K562 (cell line): ENCODE results near the gene FAM131C. TPM values are rescaled to one million over a fixed set of nuclear protein-coding genes. Genes with fewer than 3 reads are reported as not detected.

Experiments used
- ARID2 ChIP-seq: fragments of 450-650 bp; IDR thresholded peaks from 2 replicates; pipeline ENCODE4 v1.6.1; 2017; ENCODE audit warnings: antibody characterized with exemption, mild to moderate bottlenecking
- ARID3B ChIP-seq: fragments of 250-450 bp; sonication (Bioruptor Pico); IDR thresholded peaks from 2 replicates; pipeline ENCODE4 v1.4.0; 2020; ENCODE audit warnings: borderline replicate concordance
- DACH1 ChIP-seq: fragments of 450-650 bp; IDR thresholded peaks from 2 replicates; pipeline ENCODE4 v1.6.1; 2018; ENCODE audit not compliant: partially characterized antibody
- ETV1 ChIP-seq: fragments of 450-650 bp; conservative IDR thresholded peaks from 2 replicates; pipeline ENCODE4 v1.6.1; 2016; ENCODE audit warnings: missing genetic modification characterization, control low read depth, low read depth, missing compliant biosample characterization
- NFRKB ChIP-seq: fragments of 450-650 bp; IDR thresholded peaks from 2 replicates; pipeline ENCODE4 v1.6.1; 2016; ENCODE audit warnings: low read depth
- RBM25 ChIP-seq: fragments of 200-400 bp; formaldehyde crosslinking; IDR thresholded peaks from 2 replicates; pipeline ENCODE4 v1.6.1; 2018; ENCODE audit warnings: low read length, low read depth, moderate library complexity; ENCODE audit not compliant: severe bottlenecking
- RCOR1 ChIP-seq, 2 experiments: IDR thresholded peaks; 2 replicates each; pipeline ENCODE4 v1.6.1; 2012; ENCODE audit warnings: low read depth in 2 of 2, low read length in 2 of 2, borderline replicate concordance in 1 of 2, improper control_type of control experiment in 1 of 2
- RFX7 ChIP-seq: fragments of 250-450 bp; sonication (Bioruptor Pico); IDR thresholded peaks from 2 replicates; pipeline ENCODE4 v1.5.1; 2021; ENCODE audit warnings: mild to moderate bottlenecking
- SRSF7 ChIP-seq: fragments of 200-400 bp; formaldehyde crosslinking; optimal IDR thresholded peaks from 2 replicates; pipeline ENCODE3; 2017; ENCODE audit warnings: mild to moderate bottlenecking, low read depth, low read length
- ZC3H11A ChIP-seq: IDR thresholded peaks from 2 replicates; pipeline ENCODE4 v1.6.1; 2012; ENCODE audit warnings: low read depth, low read length, improper control_type of control experiment
- ZNF197 ChIP-seq: fragments of 200-800 bp; sonication (Bioruptor generic); IDR thresholded peaks from 2 replicates; pipeline ENCODE4 v1.6.1; 2016; ENCODE audit warnings: low read depth, missing genetic modification characterization, missing compliant biosample characterization
- ZNF224 ChIP-seq: sonication (generic); formaldehyde crosslinking; IDR thresholded peaks from 2 replicates; pipeline ENCODE4 v1.8.0; 2022; ENCODE audit warnings: mild to moderate bottlenecking, missing genetic modification reagents
- ZNF274 ChIP-seq: IDR thresholded peaks from 2 replicates; pipeline ENCODE4 v1.6.1; 2011; ENCODE audit warnings: low read depth, mild to moderate bottlenecking, low read length, moderate library complexity, borderline replicate concordance
- ZNF507 ChIP-seq: conservative IDR thresholded peaks from 2 replicates; pipeline ENCODE4 v1.6.1; 2017; ENCODE audit warnings: missing genetic modification characterization, missing compliant biosample characterization
- ZNF583 ChIP-seq: fragments of 250-450 bp; sonication (Bioruptor Pico); IDR thresholded peaks from 2 replicates; pipeline ENCODE4 v1.4.0; 2020
- ZNF76 ChIP-seq: fragments of 250-450 bp; sonication (Bioruptor Pico); IDR thresholded peaks from 2 replicates; pipeline ENCODE4 v1.4.0; 2020; ENCODE audit warnings: mild to moderate bottlenecking, moderate library complexity, borderline replicate concordance
- ZNF778 ChIP-seq: fragments of 450-650 bp; formaldehyde crosslinking; IDR thresholded peaks from 2 replicates; pipeline ENCODE4 v1.4.0; 2020; ENCODE audit warnings: mild to moderate bottlenecking, moderate library complexity
- polyA plus RNA-seq, 8 experiments: library from polyadenylated mRNA; depleted of rRNA in 4 of 8; stranded (reverse) in 5 of 8; unstranded in 3 of 8; fragments of >200 nt; fragmentation: Nextera tagmentation in 2 of 8; fragmentation: Illumina TruSeq in 1 of 8; extraction: Ambion mirVana in 2 of 8; extraction: Trizol in 1 of 8; gene quantifications; 2 replicates each; pipeline versions ENCODE4 v1.2.1 to v1.2.3, GENCODE V29; 2011 to 2014; ENCODE audit warnings: inconsistent platforms in 1 of 8, missing spikeins in 1 of 8
- total RNA-seq, 7 experiments: library from RNA; depleted of rRNA in 6 of 7; stranded (reverse); fragments of >200 nt in 6 of 7; fragmentation: Illumina TruSeq in 2 of 7; extraction: Trizol in 2 of 7; gene quantifications; 2 replicates each; pipeline versions ENCODE4 v1.2.1 to v1.2.3, GENCODE V29; 2011 to 2021; ENCODE audit warnings: low replicate concordance in 1 of 7
- TF ChIP-seq, protein P1 (sequence below): IDR thresholded peaks from 2 replicates; pipeline ENCODE4 v1.6.1; 2011; ENCODE audit warnings: borderline replicate concordance, low read depth, mild to moderate bottlenecking, moderate library complexity, low read length; ENCODE audit not compliant: insufficient read depth, poor library complexity, severe bottlenecking
- TF ChIP-seq, protein P2 (sequence below): fragments of 250-450 bp; sonication (Bioruptor Pico); IDR thresholded peaks from 2 replicates; pipeline ENCODE4 v1.4.0; 2020; ENCODE audit warnings: mild to moderate bottlenecking, moderate library complexity
- TF ChIP-seq, protein P3 (sequence below), 2 experiments: IDR thresholded peaks; 2 replicates each; pipeline ENCODE4 v1.6.1; 2011; ENCODE audit warnings: borderline replicate concordance in 1 of 2, control low read depth in 1 of 2, low read depth in 1 of 2, low read length in 1 of 2, mild to moderate bottlenecking in 1 of 2, mixed read lengths in 1 of 2, moderate library complexity in 1 of 2; ENCODE audit not compliant: insufficient read depth in 1 of 2, insufficient read length in 1 of 2, poor library complexity in 1 of 2, severe bottlenecking in 1 of 2; ENCODE audit errors: extremely low read depth in 1 of 2

Gene FAM131C
- total and polyA plus RNA-seq, 9 of the 15 experiments (the other 6 are each of a cell fraction or from before 2014, with no cell fraction given), result 0.10 to 0.29 (median 0.16) TPM; not detected in 6

- TF ChIP-seq ZNF507 (tag), result no peak
- TF ChIP-seq ETV1 (tag), result no peak
- TF ChIP-seq RFX7 (CRISPR knock-in tag), result no peak
- no peak for TF ChIP-seq ARID2
- TF ChIP-seq ZC3H11A, result no peak
- no peak for TF ChIP-seq NFRKB
- TF ChIP-seq DACH1, result no peak
- peak in 1 of 2 experiments; percentile 36; a peak in 1 of 4 replicates for TF ChIP-seq RCOR1 (IDR thresholded peaks at IDR 0.05; ENCODE audit: borderline replicate concordance in 1 of 2, low read depth in 2 of 2, low read length in 2 of 2)
- no peak for TF ChIP-seq ZNF224
- TF ChIP-seq ARID3B, result no peak
- no peak for TF ChIP-seq SRSF7
- TF ChIP-seq ZNF197, result no peak
- no peak for TF ChIP-seq ZNF778 (CRISPR knock-in tag)
- TF ChIP-seq, protein P1, sequence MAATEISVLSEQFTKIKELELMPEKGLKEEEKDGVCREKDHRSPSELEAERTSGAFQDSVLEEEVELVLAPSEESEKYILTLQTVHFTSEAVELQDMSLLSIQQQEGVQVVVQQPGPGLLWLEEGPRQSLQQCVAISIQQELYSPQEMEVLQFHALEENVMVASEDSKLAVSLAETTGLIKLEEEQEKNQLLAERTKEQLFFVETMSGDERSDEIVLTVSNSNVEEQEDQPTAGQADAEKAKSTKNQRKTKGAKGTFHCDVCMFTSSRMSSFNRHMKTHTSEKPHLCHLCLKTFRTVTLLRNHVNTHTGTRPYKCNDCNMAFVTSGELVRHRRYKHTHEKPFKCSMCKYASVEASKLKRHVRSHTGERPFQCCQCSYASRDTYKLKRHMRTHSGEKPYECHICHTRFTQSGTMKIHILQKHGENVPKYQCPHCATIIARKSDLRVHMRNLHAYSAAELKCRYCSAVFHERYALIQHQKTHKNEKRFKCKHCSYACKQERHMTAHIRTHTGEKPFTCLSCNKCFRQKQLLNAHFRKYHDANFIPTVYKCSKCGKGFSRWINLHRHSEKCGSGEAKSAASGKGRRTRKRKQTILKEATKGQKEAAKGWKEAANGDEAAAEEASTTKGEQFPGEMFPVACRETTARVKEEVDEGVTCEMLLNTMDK, result no peak
- TF ChIP-seq, protein P2, sequence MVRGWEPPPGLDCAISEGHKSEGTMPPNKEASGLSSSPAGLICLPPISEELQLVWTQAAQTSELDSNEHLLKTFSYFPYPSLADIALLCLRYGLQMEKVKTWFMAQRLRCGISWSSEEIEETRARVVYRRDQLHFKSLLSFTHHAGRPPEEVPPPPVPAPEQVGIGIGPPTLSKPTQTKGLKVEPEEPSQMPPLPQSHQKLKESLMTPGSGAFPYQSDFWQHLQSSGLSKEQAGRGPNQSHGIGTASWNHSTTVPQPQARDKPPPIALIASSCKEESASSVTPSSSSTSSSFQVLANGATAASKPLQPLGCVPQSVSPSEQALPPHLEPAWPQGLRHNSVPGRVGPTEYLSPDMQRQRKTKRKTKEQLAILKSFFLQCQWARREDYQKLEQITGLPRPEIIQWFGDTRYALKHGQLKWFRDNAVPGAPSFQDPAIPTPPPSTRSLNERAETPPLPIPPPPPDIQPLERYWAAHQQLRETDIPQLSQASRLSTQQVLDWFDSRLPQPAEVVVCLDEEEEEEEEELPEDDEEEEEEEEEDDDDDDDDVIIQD (CRISPR knock-in tag), result no peak
- no peak for TF ChIP-seq ZNF274
- no peak for TF ChIP-seq ZNF76 (CRISPR knock-in tag)
- TF ChIP-seq RBM25, result peak; percentile 96
- TF ChIP-seq, protein P3, sequence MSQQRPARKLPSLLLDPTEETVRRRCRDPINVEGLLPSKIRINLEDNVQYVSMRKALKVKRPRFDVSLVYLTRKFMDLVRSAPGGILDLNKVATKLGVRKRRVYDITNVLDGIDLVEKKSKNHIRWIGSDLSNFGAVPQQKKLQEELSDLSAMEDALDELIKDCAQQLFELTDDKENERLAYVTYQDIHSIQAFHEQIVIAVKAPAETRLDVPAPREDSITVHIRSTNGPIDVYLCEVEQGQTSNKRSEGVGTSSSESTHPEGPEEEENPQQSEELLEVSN (IDR thresholded peaks at IDR 0.05; ENCODE audit: borderline replicate concordance in 1 of 2, extremely low read depth in 1 of 2, insufficient read depth in 1 of 2, insufficient read length in 1 of 2, low read depth in 1 of 2, low read length in 1 of 2, poor library complexity in 1 of 2, severe bottlenecking in 1 of 2), result no peak
- no peak for TF ChIP-seq ZNF583
Measured at GRCh38 chr1:16070640-16071355, 2.7 kb downstream of the FAM131C start (continued).
